ENCODE measurements around the gene ZER1. TPM values are rescaled to one million over a fixed set of nuclear protein-coding genes. Genes with fewer than 3 reads are reported as not detected.
A peak's percentile ranks its signal among the peaks of the same experiment; 100 is the strongest.

The ZER1 gene
- total and polyA plus RNA-seq, 2 of the 4 experiments (the other 2 are of a cell fraction): 7.7 to 34.9 TPM

GRCh38 chr9:128722380-128723351, 49.1 kb downstream of the ZER1 start:
- H2BK20ac ChIP-seq (ENCODE audit: low read depth, low read length): no peak overlapping the region
- H4K5ac ChIP-seq (ENCODE audit: low read depth, low read length): no peak overlapping the region
- dilution Hi-C loops (cut with HindIII; ENCODE audit: low sequenced_read_pairs, unreplicated experiment) (no loop called here), intact Hi-C loops (cut with micrococcal nuclease) (no loop called here), in situ Hi-C loops (cut with MboI; ENCODE audit: low sequenced_read_pairs) (no loop called here)
- peaks cover 4% of the 10 kb centered on the region; the same call in 1 of the 2 replicates for H3K4me1 ChIP-seq (ENCODE audit: control insufficient read depth, insufficient read depth, low read length)
- DNase-seq (no peak), ATAC-seq (ENCODE audit: low read depth) (no peak)
- H4K20me1 ChIP-seq (ENCODE audit: insufficient read depth, low read length): no peaks in the 10 kb centered on the region
- POLR2A ChIA-PET (ENCODE audit: unreplicated experiment): no interaction called here
- 56% methylated on average over 4 of the region's 9 CpGs; no CpG with 5 or more reads in 1 of the 2 experiments for WGBS, 2 experiments (ENCODE audit: extremely low coverage in 2 of 2, insufficient read length in 1 of 2)
- H4K91ac ChIP-seq (ENCODE audit: insufficient read depth, low read depth, low read length): no peak overlapping the region
- no peaks in the 10 kb centered on the region for H3K27me3 ChIP-seq (ENCODE audit: control insufficient read depth, insufficient read depth, low read length)
- H2BK120ac ChIP-seq (ENCODE audit: low read depth, low read length): no peak overlapping the region
- H3K4ac ChIP-seq (ENCODE audit: low read depth, low read length): no peak overlapping the region
- no peak overlapping the region for H2BK5ac ChIP-seq (ENCODE audit: low read depth, low read length, poor library complexity, severe bottlenecking)
- no peak overlapping the region for H3K4me3 ChIP-seq (ENCODE audit: insufficient read depth, low read depth, low read length)
- BruUV-seq (replicated peaks): no TSS peak
- TF ChIP-seq FOS (IDR thresholded peaks at IDR 0.05; ENCODE audit: low read depth, low read length) (no peak), SMC3 (IDR thresholded peaks at IDR 0.05; ENCODE audit: low read depth, low read length) (no peak), CHD1 (IDR thresholded peaks at IDR 0.05; ENCODE audit: low read depth, low read length) (no peak), RFX5 (IDR thresholded peaks at IDR 0.05; ENCODE audit: low read depth, low read length) (no peak)
- peaks cover 9% of the 10 kb centered on the region for H3K9me1 ChIP-seq (ENCODE audit: insufficient read depth, low read length)
- no peak overlapping the region for H3K4me2 ChIP-seq (ENCODE audit: low read depth, low read length)
- no peak overlapping the region for H3K9ac ChIP-seq (ENCODE audit: low read depth, low read length)
- H3K23ac ChIP-seq (ENCODE audit: low read depth, low read length): no peak overlapping the region
- H3K79me1 ChIP-seq (ENCODE audit: low read depth in 1 of 2, low read length in 2 of 2): peaks cover 3 to 15% of the 10 kb centered on the region in 2 experiments
- no peak overlapping the region for H3K56ac ChIP-seq (ENCODE audit: extremely low read depth, insufficient read depth, low read length)
- peaks cover 3% of the 10 kb centered on the region for H3K36me3 ChIP-seq (ENCODE audit: control insufficient read depth, insufficient read depth, low read length)
- H2AK5ac ChIP-seq (ENCODE audit: low read depth, low read length): no peak overlapping the region
- H2AFZ ChIP-seq (replicated peaks; ENCODE audit: low read length, poor library complexity): peak overlapping the region; percentile 52
- no peak overlapping the region for H3K18ac ChIP-seq (ENCODE audit: low read depth, low read length)
- H2BK15ac ChIP-seq (ENCODE audit: low read depth, low read length): no peak overlapping the region
- H3K9me3 ChIP-seq (ENCODE audit: control insufficient read depth, insufficient read depth, low read length): no peaks in the 10 kb centered on the region
- CTCF ChIA-PET: no interaction called here
- peak overlapping the region; percentile 68 for H2AK9ac ChIP-seq (replicated peaks; ENCODE audit: low read depth, low read length, poor library complexity)
- H4K8ac ChIP-seq (ENCODE audit: low read depth in 2 of 2, low read length in 2 of 2): no peak overlapping the region; a peak in 1 of 4 replicates
- H3K14ac ChIP-seq (replicated peaks; ENCODE audit: low read depth, low read length): no peak overlapping the region
- no peak overlapping the region for H3K27ac ChIP-seq (ENCODE audit: insufficient read depth, low read length)
